GM21825 (cell line): ENCODE results near the gene ALG14.

Experiments
- ATAC-seq: cut with Tn5 transposase; IDR thresholded peaks from one replicate; pipeline ENCODE4 v1.9.1; 2021; ENCODE audit warnings: mild to moderate bottlenecking, moderate library complexity; ENCODE audit not compliant: unreplicated experiment

The ALG14 gene

DNA sequence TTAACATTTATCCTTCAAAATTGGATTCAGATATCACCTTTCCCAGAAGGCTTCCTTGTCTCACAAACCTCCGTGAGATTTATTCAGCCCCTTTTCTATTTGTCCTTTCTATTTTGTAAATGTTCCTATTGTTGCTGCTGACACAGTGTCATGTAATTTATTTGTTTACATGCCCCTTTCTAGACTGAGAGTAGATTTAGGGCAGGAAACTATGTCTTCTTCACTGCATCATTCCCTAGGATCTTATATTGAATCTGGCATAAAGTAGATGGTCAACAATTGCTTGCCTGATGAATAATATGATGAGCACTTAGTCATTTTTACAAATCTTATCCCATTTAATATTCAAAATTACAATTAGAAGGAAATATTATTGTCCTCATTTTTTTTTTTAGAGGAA is 137.7 kb downstream of the ALG14 start:
- ATAC-seq: no peak

DNA sequence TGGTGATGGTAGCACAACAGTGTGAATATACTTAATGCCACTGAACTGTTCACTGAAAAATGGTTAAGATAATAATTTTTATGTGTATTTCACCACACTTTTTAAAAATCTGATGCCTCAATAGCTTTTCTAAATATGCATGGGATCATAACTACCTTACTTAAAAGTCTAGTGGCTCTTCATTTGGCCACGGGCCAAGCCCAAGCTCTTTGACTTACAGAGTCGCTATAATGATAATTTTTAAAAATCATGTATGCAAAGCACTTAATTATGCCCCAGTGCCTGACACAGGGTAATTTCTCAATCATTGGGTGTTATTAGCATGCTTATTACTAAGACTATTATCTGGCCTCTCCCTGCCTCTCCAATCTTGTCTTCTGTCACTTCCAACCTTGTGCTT is 138.2 kb downstream of the ALG14 start:
- ATAC-seq: no peak

DNA sequence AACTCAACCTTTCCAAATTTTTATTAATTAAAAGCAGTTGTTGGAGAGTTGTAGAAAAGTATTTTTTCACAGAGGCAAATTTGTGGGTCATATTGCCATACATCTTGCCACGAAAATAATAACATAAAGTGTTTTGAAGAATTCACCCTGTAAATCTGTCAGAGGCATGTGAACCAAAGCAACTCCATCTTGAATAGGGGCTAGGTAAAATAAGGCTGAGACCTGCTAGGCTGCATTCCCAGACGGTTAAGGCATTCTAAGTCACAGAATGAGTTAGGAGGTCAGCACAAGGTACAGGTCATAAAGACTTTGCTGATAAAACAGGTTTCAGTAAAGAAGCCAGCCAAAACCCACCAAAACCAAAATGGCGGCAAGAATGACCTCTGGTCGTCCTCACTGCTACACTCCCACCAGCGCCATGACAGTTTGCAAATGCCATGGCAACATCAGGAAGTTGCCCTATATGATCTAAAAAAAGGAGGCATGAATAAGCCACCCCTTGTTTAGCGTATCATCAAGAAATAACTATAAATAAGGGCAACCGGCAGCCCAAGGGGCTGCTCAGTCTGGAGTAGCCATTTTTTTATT is 141.4 kb downstream of the ALG14 start:
- ATAC-seq: no peak

DNA sequence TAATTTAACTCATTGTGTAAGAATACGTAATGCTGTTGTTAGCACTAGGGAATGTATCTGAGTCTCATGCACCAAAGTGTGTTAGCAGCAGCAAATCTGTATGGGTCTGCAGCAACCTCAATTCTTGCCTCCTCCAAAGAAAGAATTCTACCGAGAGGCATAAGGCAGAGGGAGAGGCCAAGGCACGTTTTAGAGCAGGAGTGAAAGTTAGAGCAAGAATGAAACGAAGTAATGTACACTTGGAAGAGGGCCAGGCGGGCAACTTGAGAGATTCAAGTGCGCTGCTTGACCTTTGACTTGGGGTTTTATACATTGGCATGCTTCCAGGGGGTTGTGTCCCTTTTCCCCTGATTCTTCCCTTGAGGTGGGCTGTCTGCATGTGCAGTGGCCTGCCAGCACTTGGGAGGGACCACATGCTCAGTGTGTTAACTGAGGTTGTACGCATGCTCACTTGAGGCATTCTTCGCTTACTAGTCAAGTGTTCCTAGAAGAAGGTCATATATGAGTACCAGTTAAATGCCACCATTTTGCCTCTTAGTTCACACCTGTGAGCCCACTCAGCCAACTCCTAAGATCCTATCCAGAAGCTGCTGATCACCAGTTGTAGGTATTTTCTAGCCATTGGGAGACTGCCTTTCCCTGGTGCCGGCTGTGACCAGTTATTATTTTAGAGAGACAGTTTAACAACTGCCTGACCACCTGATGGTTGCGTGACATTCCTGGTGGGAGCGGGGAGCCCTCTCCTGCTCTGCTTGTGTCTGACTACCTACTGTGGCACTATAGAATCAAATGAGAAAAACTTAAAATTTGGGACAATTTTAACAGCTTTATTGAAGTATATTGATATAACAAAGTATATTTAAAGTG is 143.2 kb downstream of the ALG14 start:
- ATAC-seq: no peak

DNA sequence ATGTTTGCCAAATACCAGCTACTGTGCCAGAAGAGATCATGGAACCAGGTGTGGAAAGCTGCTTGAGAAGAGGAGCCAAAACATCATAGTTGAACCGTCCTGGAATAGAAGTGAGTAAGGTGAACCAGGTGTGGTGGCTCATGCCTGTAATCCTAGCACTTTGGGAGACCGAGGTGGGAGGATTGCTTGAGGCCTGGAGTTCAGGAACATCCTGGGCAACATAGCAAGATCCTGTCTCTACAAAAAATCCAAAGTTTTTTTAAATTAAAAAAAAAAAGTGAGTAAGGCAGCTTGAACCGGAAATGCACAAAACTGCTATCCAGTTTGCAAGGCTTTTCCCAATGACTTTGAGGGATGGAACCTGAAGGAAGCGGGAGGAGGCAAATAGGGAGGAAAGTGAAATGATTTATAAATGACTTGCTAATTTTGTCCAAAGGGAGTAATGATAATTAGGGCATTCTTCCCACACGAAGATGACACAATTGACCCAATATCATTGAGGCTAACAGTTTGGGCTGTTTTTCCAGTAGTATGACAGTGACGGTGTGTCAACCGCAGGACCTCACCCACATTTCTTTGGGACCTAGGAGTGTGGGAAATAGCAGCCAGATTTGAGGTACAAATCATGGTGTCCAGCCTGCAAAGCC is 144.3 kb downstream of the ALG14 start:
- no peak for ATAC-seq

DNA sequence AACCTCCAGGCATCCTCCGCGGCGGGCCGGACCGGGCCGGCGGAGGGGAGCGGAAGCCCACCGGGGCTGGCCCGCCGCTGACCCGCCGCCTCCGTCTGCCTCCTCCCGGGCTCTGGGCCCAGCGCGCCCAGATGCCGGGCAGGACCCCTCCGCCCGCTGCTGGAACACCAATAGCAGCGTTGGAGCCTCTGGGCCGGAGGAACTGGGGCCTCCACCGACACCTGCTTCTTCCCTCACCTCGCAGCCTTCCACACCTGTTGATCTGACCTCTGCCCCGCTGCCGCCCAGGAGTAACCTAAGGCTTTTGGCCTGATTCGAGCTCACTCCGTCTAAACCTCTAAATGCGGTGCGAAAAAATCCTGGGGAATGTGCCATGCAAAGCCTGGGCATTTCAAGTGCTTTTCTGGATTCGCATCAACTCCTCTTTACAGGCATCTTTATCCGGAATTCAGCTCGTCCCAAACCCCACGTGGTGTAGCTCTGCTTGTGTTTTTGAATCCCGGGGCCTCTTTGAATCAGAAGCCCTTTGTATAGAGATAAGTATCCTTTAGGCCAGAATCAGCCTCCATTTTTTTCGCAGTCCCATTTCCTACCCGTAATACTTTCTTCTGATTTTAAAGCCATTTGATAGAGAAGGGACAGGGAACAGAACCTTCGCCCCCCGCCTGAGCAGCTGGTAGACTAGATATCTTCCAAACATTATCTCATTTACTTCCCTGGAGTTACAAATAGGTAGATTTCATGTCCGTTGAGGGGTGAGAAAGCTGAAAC is 145.2 kb downstream of the ALG14 start:
- peak; percentile 28 for ATAC-seq

DNA sequence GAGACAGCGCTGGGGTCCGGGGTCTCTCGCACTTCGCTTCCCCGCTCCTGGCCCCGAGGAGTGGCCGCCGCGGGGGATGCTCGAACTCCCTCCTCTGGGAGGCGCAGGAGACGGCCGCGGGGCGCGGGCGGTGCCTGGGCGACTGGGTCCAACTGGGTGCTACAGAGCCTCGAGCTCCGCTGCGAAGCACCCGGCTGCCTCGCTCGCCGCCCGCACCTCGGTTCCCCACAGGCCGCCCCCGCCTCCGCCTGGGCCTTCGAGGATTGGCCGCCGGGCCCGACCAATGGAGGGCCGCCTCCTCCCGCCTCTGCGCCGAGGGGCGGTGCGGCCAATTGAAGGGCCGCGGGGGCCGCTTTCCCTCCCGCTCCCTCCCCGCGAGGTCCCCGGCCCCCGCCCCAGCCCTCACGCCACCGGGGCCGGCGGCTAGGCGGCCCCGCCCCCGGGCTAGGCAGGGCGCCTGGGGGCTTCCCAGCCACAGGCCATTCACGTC is 145.8 kb downstream of the ALG14 start, which contains the start of gene CNN3:
Gene CNN3, minus strand, starts transcription at position 196 of the 490 bp plus-strand sequence. CDS start 216 bp downstream, outside the sequence.
- peak; percentile 91 for ATAC-seq

DNA sequence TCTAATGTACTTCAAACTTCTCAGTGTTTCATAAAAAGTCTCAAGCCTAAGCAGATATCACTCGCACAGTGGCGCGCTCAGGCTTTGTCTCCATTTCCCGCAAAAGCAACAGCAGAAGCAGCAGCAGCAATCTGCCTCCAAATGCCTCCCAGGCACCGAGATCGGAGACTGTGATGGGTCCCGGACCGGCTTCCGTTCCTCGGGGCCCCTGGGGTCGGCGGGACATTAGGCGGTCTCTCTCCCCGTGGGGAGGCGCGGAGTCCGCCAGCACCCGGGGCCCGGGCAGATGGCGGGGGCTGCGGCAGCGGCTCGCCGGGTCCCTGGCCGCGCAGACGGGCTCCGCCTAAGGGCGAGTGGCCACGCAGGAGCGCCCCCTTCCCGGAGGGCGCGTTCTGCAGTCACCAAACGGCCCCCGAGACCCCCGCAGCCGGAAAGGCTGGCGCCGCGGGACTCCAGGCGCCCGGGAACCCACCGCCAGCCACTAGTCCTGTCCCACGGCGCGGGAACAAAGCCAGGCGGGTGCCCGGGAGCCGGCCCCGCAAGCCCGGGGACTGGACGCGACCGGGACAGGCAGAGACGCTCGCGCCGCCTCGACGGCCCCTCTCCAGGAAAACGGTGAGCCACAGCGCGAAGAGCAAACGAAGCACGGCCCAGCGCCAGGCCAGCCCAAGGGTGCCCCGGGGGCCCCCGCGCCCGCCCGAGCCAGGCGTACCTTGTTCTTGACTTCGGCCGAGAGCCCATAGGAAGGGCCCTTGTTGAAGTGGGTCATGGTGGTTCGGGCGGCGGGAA is 146.4 kb downstream of the ALG14 start:
- ATAC-seq: peak; percentile 18

DNA sequence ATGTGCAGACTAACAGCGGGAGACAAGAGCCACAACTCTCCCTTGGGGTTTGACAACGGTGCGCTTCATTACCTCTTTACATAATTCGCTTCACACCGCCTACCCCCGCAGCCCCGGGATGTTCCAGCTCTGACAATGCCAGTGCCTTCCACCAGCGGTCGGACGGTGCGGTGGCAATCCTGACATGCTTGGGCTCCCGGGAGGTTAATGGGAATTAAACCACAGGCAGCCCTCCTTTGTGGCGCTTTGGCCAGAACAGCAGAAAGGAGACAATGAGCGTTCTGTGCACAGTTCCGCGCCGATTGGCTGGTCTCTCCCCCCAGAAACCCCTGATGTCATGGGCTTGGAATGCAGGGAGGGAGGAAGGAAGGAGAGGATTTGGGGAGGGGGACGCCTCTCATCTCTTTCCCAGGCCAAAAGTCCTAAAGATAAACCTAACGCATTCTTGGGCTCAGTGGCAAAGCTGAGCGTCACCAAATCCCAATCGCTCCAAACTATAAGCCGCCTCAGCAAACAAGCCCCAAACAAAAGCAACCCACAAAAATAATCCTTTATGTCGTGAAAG is 147.1 kb downstream of the ALG14 start:
- ATAC-seq: peak; percentile 32

DNA sequence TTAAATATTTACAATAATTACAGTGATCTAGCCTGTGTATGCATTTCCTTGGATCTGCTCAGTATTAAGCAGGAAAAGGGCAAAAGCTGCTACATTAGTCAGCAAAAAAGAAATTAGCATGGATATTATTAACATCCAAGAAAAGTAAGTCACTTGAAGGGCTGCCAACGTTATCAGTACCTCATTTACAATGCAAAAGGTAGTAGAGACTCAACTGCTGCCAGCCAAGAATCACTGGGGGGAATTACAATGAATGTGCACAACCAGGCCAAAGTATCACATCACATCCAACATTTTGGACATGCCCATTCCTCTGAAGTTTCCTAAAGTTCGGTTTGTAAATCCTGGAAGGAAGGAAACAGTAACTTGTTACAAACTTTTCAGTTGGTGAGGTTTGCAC is 147.7 kb downstream of the ALG14 start:
- ATAC-seq: no peak
